Neutrophil (primary cell): Measurements from ENCODE around the gene KIAA1549.

Source experiments
- H3K27ac ChIP-seq: fragments of 200-600 bp; sonication (generic); 2 replicates; pipeline ENCODE4 v1.5.1; 2016; ENCODE audit warnings: mild to moderate bottlenecking, moderate library complexity
- H3K27me3 ChIP-seq: fragments of 200-600 bp; sonication (generic); 2 replicates; pipeline ENCODE4 v1.6.0; 2016; ENCODE audit warnings: mild to moderate bottlenecking
- H3K36me3 ChIP-seq: fragments of 200-600 bp; sonication (generic); 2 replicates; pipeline ENCODE4 v1.5.1; 2017
- H3K4me1 ChIP-seq, 2 experiments: fragments of 200-600 bp in 1 of 2; sonication (generic) in 1 of 2; 1 replicate in 1 of 2; 2 replicates in 1 of 2; pipeline versions ENCODE4 v1.5.1 to v1.6.1; 2013 to 2016; ENCODE audit warnings: low read depth in 1 of 2, low read length in 1 of 2, mild to moderate bottlenecking in 1 of 2, moderate library complexity in 1 of 2; ENCODE audit not compliant: control insufficient read depth in 1 of 2, insufficient read depth in 1 of 2
- H3K4me3 ChIP-seq, 2 experiments: fragments of 200-600 bp in 1 of 2; sonication (generic) in 1 of 2; 1 replicate in 1 of 2; 2 replicates in 1 of 2; pipeline ENCODE4 v1.5.1; 2013 to 2016; ENCODE audit warnings: low read depth in 1 of 2, low read length in 1 of 2, mild to moderate bottlenecking in 1 of 2, moderate library complexity in 1 of 2
- H3K9me3 ChIP-seq: fragments of 200-600 bp; sonication (generic); 2 replicates; pipeline ENCODE4 v1.5.1; 2016
- CTCF ChIP-seq: fragments of 200-600 bp; sonication (generic); IDR thresholded peaks from 2 replicates; pipeline ENCODE4 v1.5.1; 2016; ENCODE audit warnings: antibody characterized with exemption

Gene KIAA1549

GRCh38 chr7:138937484-138937883, 43.7 kb downstream of the KIAA1549 start:
- no peak for TF ChIP-seq CTCF
- no peak overlapping the region for H3K27ac ChIP-seq
- no peak overlapping the region for H3K4me3 ChIP-seq
- H3K4me1 ChIP-seq, result no peaks in the 10 kb centered on the region
- no peaks in the 10 kb centered on the region for H3K36me3 ChIP-seq
- no peaks in the 10 kb centered on the region for H3K27me3 ChIP-seq
- H3K9me3 ChIP-seq, result no peaks in the 10 kb centered on the region

GRCh38 chr7:138935465-138936011, 45.7 kb downstream of the KIAA1549 start:
- Histone ChIP-seq H3K27me3 (no peaks in the 10 kb centered on the region), H3K4me1 (no peaks in the 10 kb centered on the region), H3K27ac (no peak overlapping the region), H3K4me3 (no peak overlapping the region), H3K9me3 (no peaks in the 10 kb centered on the region), H3K36me3 (no peaks in the 10 kb centered on the region)
- TF ChIP-seq CTCF, result no peak

GRCh38 chr7:138934861-138935260, 46.3 kb downstream of the KIAA1549 start:
- no peaks in the 10 kb centered on the region for H3K9me3 ChIP-seq
- no peak overlapping the region for H3K4me3 ChIP-seq
- TF ChIP-seq CTCF, result no peak
- no peak overlapping the region for H3K27ac ChIP-seq
- no peaks in the 10 kb centered on the region for H3K4me1 ChIP-seq
- H3K36me3 ChIP-seq, result no peaks in the 10 kb centered on the region
- H3K27me3 ChIP-seq, result no peaks in the 10 kb centered on the region

- Histone ChIP-seq H3K4me1 (no peaks in the 10 kb centered on the region), H3K36me3 (no peaks in the 10 kb centered on the region), H3K27ac (no peak overlapping the region), H3K27me3 (no peaks in the 10 kb centered on the region), H3K4me3 (no peak overlapping the region), H3K9me3 (no peaks in the 10 kb centered on the region)
- no peak for TF ChIP-seq CTCF
Observed at GRCh38 chr7:138934367-138934766, 46.8 kb downstream of the KIAA1549 start.

GRCh38 chr7:138932870-138933269, 48.3 kb downstream of the KIAA1549 start:
- no peaks in the 10 kb centered on the region for H3K36me3 ChIP-seq
- no peak overlapping the region for H3K4me3 ChIP-seq
- no peak for TF ChIP-seq CTCF
- H3K9me3 ChIP-seq, result no peaks in the 10 kb centered on the region
- H3K27ac ChIP-seq, result no peak overlapping the region
- no peaks in the 10 kb centered on the region for H3K4me1 ChIP-seq
- H3K27me3 ChIP-seq, result no peaks in the 10 kb centered on the region

- no peaks in the 10 kb centered on the region for H3K4me1 ChIP-seq
- no peaks in the 10 kb centered on the region for H3K9me3 ChIP-seq
- no peak overlapping the region for H3K4me3 ChIP-seq
- H3K27ac ChIP-seq, result no peak overlapping the region
- no peak for TF ChIP-seq CTCF
- no peaks in the 10 kb centered on the region for H3K36me3 ChIP-seq
- no peaks in the 10 kb centered on the region for H3K27me3 ChIP-seq
Observed at GRCh38 chr7:138932427-138932826, 48.8 kb downstream of the KIAA1549 start.
